GM19193 (cell line): Measurements from ENCODE around the gene POLA1.

Experiments used
- POLR2A ChIP-seq: IDR thresholded peaks from 4 replicates; pipeline ENCODE4 v1.6.1; 2011; ENCODE audit not compliant: insufficient read depth, insufficient read length; ENCODE audit errors: extremely low read depth

POLA1 gene

GRCh38 chrX:25020905-25021449 lies 327.3 kb downstream of the POLA1 start:
- no peak for TF ChIP-seq POLR2A

- TF ChIP-seq POLR2A = no peak
Observed at GRCh38 chrX:25022499-25023325, 329.0 kb downstream of the POLA1 start.

DNA sequence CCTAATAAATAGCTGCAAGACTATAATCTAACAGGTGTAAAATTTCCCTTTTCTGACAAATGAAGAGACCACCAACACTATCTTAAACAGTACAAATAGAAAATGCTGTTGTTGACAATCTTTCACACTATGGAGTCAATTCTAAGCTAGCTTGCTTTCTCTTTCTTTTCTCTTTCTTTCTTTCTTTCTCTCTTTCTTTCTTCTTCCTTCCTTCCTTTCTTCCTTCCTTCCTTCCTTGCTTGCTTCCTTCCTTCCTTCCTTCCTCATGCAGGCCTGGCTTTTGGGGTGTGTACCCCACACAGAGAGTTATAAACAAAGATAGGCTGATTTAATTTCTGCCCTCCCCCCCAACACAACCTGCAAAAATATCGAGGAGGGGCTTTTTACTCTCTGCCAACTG lies 330.2 kb downstream of the POLA1 start:
- TF ChIP-seq POLR2A = no peak

DNA sequence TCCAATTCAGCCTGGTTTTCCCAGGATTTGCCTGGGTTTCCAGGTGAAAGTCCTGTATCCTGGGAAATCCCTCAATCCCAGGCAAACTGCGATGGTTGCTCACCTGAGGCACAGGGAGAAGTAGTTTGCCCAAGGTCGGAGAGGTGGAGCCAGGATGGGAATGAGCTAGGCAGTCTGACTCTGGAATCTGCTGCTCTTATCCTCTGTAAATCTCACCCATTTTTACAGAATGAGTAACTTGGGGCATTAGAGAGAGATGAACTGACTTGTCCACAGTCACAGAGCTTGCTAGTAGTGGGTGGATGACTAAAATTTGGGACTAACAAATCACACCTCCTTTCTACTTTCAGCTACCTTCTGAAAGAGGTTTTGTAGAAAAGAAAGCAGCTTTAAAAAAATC lies 331.9 kb downstream of the POLA1 start:
- TF ChIP-seq POLR2A = no peak

DNA sequence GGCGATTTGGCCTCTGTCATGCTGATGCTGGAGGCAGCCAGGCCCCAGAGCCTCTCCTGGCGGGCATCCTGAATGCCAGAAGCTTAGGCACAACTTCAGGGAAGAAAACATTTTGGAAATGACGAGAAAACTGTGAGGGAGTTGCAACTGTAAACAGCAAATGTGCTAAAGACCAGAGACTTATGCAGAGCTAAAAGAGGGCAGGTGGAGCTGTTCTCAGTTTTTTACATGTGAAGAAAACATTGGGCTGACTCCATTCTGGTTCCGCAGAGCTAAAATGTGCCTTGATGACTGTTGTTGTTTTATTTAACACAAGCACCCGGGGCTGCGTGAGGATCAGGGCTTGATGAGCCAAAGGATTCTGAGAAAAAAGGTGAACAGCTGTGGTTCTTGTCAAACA lies 332.9 kb downstream of the POLA1 start:
- no peak for TF ChIP-seq POLR2A

DNA sequence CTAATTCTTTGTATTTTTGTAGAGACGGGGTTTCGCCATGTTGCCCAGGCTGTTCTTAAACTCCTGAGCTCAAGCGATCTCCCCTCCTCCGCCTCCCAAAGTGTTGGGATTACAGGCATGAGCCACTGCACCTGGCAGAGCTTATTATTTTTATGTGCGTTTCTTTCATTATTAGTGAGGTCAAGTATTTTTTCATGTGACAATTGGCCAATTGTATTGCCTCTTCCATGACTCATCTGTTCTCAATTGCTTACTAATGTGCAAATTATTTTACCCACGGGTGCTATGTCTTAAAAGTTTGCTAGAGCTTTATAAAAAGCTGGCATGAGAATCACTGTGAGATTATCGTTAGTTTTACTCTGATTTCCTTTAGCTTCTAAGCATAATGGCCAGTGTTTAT lies 335.0 kb downstream of the POLA1 start:
- no peak for TF ChIP-seq POLR2A

DNA sequence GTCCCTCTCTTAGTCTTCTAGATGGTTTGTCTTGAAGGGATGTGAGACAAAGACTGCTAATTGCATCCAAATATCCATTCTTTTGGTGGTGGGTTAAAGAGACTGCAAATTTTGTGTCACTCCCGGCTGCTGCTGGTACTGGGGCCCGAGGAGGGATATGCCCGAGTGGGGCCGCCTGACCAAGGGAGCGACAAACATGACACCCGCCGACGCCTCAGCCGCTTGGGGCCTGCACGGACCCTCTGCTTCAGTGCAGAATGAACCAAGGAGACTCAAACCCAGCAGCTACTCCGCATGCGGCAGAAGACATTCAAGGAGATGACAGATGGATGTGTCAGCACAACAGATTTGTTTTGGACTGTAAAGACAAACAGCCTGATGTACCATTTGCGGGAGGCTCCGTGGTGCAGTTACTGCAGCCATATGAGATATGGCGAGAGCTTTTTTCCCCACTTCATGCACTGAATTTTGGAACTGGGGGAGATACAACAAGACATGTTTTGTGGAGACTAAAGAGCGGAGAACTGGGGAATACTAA lies 335.6 kb downstream of the POLA1 start:
- TF ChIP-seq POLR2A = no peak

DNA sequence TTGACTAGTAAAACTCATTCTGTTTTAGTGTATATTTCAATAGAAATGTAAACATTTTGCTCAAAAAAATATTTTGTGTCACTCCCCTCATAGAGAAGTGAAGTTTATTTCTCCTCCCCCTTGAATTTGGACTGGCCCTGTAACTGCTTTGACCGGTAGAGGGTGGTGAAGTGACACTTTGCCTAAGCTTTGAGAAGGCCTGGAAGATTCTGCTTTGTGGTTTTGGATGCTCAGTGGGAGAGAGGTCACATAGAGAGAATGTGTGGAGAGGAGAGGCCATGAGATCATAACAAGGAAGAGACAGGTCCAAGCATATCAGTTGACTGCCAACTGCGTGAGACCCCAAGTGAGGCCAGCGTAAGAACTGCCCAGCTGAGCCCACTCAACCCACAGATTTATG lies 341.2 kb downstream of the POLA1 start:
- TF ChIP-seq POLR2A = no peak

DNA sequence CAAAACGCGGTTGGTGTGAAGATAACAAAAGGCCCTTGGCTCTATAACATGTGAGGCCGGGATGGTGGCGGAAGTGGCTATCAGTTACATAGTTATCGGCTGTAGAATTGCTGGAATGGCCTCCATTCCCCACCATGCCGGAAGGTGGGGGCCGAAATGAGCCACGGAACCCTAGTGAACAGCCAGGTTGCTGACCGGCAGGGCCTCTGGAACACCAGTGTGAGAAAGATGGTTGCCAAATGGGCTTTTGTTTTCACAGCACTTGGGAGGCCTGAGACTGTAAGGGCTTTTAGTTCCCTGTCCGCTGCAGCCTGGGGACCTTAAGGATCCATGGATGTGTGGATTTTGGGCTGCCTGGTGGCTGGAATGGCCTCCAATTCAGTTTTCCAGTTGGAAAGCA lies 345.3 kb downstream of the POLA1 start:
- TF ChIP-seq POLR2A = no peak

DNA sequence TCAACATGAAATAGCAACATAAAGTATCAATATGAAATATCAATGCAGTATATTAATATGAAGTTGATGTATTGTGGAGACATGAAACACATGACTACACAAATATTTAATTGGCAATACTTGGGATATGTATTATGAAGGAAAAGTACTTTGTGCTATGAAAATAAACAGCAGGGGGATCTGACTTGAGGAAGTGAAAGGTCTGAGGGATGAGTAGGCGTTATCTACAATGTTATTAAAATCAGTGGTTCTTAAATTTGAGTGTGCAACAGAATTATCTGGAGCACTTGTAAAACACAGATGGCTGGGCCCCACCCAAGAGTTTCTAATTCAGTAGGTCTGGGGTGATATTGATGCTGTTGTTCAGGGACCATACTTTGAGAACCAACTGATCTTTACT lies 349.5 kb downstream of the POLA1 start:
- TF ChIP-seq POLR2A = no peak
